Central memory CD8-positive, alpha-beta T cell (primary cell): Measurements from ENCODE around the gene RAB18.
"Not testable (repeated sequence)": the region's sequence is repeated elsewhere in the genome, so short reads cannot be mapped to it uniquely, and the experiment has no call there.

Experiments
- ATAC-seq: fragments of 150-1000 bp; cut with Tn5 transposase; replicated peaks from 2 replicates; pipeline ENCODE4 v1.10.0; 2022; ENCODE audit warnings: mild to moderate bottlenecking, moderate FRiP score, moderate number of reproducible peaks; ENCODE audit not compliant: poor library complexity, severe bottlenecking; ENCODE audit errors: extremely low read depth
- DNase-seq, 2 donors: peaks; one replicate each; pipeline ENCODE4 v3.0.0; 2021; ENCODE audit warnings: low spot score in 2 of 2
- H3K27ac Mint-ChIP-seq: one replicate; pipeline ENCODE4 v1.8.0; 2022; ENCODE audit warnings: low read depth, mild to moderate bottlenecking, moderate library complexity, mixed read lengths
- H3K27me3 Mint-ChIP-seq: one replicate; pipeline ENCODE4 v1.8.0; 2022; ENCODE audit warnings: mixed read lengths
- H3K36me3 Mint-ChIP-seq: one replicate; pipeline ENCODE4 v1.8.0; 2022; ENCODE audit warnings: mild to moderate bottlenecking, moderate library complexity, mixed read lengths; ENCODE audit not compliant: insufficient read depth
- H3K4me1 Mint-ChIP-seq: one replicate; pipeline ENCODE4 v1.8.0; 2022; ENCODE audit warnings: mixed read lengths
- H3K4me3 Mint-ChIP-seq: one replicate; pipeline ENCODE4 v1.8.0; 2022; ENCODE audit warnings: mild to moderate bottlenecking, moderate library complexity, mixed read lengths
- H3K9me3 Mint-ChIP-seq: one replicate; pipeline ENCODE4 v1.8.0; 2022; ENCODE audit warnings: mixed read lengths

RAB18 gene

GRCh38 chr10:27482984-27483956 is 20.8 kb upstream of the RAB18 start:
- no peaks in the 10 kb centered on the region for H3K9me3 Mint-ChIP-seq

GRCh38 chr10:27485368-27485767 is 18.7 kb upstream of the RAB18 start:
- DNase-seq (no peak), ATAC-seq (no peak)
- H3K27me3 Mint-ChIP-seq = peaks cover 74% of the 10 kb centered on the region
- H3K9me3 Mint-ChIP-seq = no peaks in the 10 kb centered on the region
- no peak overlapping the region for H3K27ac Mint-ChIP-seq
- H3K4me3 Mint-ChIP-seq = no peak overlapping the region
- H3K36me3 Mint-ChIP-seq = no peaks in the 10 kb centered on the region
- no peaks in the 10 kb centered on the region for H3K4me1 Mint-ChIP-seq

More at GRCh38 chr10:27482984-27483956, 20.8 kb upstream of the RAB18 start:
- Mint-ChIP-seq H3K27me3 (peaks cover 71% of the 10 kb centered on the region), H3K4me1 (no peaks in the 10 kb centered on the region), H3K4me3 (no peak overlapping the region), H3K36me3 (no peaks in the 10 kb centered on the region), H3K27ac (no peak overlapping the region)
- ATAC-seq (no peak), DNase-seq (no peak)

- DNase-seq (no peak), ATAC-seq (no peak)
- Mint-ChIP-seq H3K9me3 (peaks cover 6% of the 10 kb centered on the region), H3K27me3 (peaks cover 79% of the 10 kb centered on the region), H3K27ac (no peak overlapping the region), H3K4me1 (no peaks in the 10 kb centered on the region), H3K4me3 (no peak overlapping the region), H3K36me3 (no peaks in the 10 kb centered on the region)
Measured at GRCh38 chr10:27485986-27486385, 18.1 kb upstream of the RAB18 start.

GRCh38 chr10:27490807-27491206 is 13.3 kb upstream of the RAB18 start:
- DNase-seq (no peak), ATAC-seq (no peak)
- Mint-ChIP-seq H3K27ac (no peak overlapping the region), H3K4me1 (no peaks in the 10 kb centered on the region), H3K27me3 (peaks cover 90% of the 10 kb centered on the region), H3K4me3 (no peak overlapping the region), H3K36me3 (no peaks in the 10 kb centered on the region), H3K9me3 (peaks cover 10% of the 10 kb centered on the region)

GRCh38 chr10:27494116-27494805 is 9.8 kb upstream of the RAB18 start:
- ATAC-seq (no peak), DNase-seq (no peak)
- no peaks in the 10 kb centered on the region for H3K4me1 Mint-ChIP-seq
- H3K4me3 Mint-ChIP-seq = no peak overlapping the region
- H3K36me3 Mint-ChIP-seq = no peaks in the 10 kb centered on the region
- peaks cover 10% of the 10 kb centered on the region for H3K9me3 Mint-ChIP-seq
- H3K27ac Mint-ChIP-seq = no peak overlapping the region
- H3K27me3 Mint-ChIP-seq = peaks cover 74% of the 10 kb centered on the region

- Mint-ChIP-seq H3K27me3 (peaks cover 59% of the 10 kb centered on the region), H3K4me3 (no peak overlapping the region), H3K4me1 (no peaks in the 10 kb centered on the region), H3K36me3 (no peaks in the 10 kb centered on the region), H3K27ac (no peak overlapping the region), H3K9me3 (peaks cover 2% of the 10 kb centered on the region)
- ATAC-seq = no peak
- DNase-seq = no peak
Measured at GRCh38 chr10:27496137-27496536, 8.0 kb upstream of the RAB18 start.

- H3K27me3 Mint-ChIP-seq = peaks cover 20% of the 10 kb centered on the region
- H3K4me1 Mint-ChIP-seq = peaks cover 20% of the 10 kb centered on the region
- ATAC-seq (no peak), DNase-seq (no peak)
- no peaks in the 10 kb centered on the region for H3K9me3 Mint-ChIP-seq
- no peak overlapping the region for H3K27ac Mint-ChIP-seq
- no peak overlapping the region for H3K4me3 Mint-ChIP-seq
- peaks cover 16% of the 10 kb centered on the region for H3K36me3 Mint-ChIP-seq
Measured at GRCh38 chr10:27500096-27500495, 4.0 kb upstream of the RAB18 start.

GRCh38 chr10:27500886-27501285 is 3.2 kb upstream of the RAB18 start:
- Mint-ChIP-seq H3K27ac (no peak overlapping the region), H3K36me3 (peaks cover 19% of the 10 kb centered on the region), H3K27me3 (peaks cover 18% of the 10 kb centered on the region), H3K4me1 (peaks cover 25% of the 10 kb centered on the region), H3K9me3 (no peaks in the 10 kb centered on the region), H3K4me3 (no peak overlapping the region)
- ATAC-seq = no peak
- no peak for DNase-seq

GRCh38 chr10:27503498-27504006 is 552 bp upstream of the RAB18 start:
- peaks cover 27% of the 10 kb centered on the region for H3K36me3 Mint-ChIP-seq
- peaks cover 49% of the 10 kb centered on the region for H3K4me1 Mint-ChIP-seq
- peak overlapping the region; percentile 96 for H3K4me3 Mint-ChIP-seq
- DNase-seq (no peak), ATAC-seq (no peak)
- peak overlapping the region; percentile 99 for H3K27ac Mint-ChIP-seq
- peaks cover 5% of the 10 kb centered on the region for H3K27me3 Mint-ChIP-seq
- no peaks in the 10 kb centered on the region for H3K9me3 Mint-ChIP-seq

- H3K4me3 Mint-ChIP-seq = peak overlapping the region; percentile 96
- ATAC-seq (no peak), DNase-seq (no peak)
- H3K4me1 Mint-ChIP-seq = peaks cover 62% of the 10 kb centered on the region
- H3K27ac Mint-ChIP-seq = peak overlapping the region; percentile 99
- H3K36me3 Mint-ChIP-seq = peaks cover 31% of the 10 kb centered on the region
- no peaks in the 10 kb centered on the region for H3K27me3 Mint-ChIP-seq
- H3K9me3 Mint-ChIP-seq = no peaks in the 10 kb centered on the region
Measured at GRCh38 chr10:27504808-27505460, 830 bp downstream of the RAB18 start.

GRCh38 chr10:27505537-27505936 is 1.4 kb downstream of the RAB18 start:
- peak overlapping the region; percentile 96 for H3K4me3 Mint-ChIP-seq
- H3K9me3 Mint-ChIP-seq, ATAC-seq, H3K27me3 Mint-ChIP-seq, DNase-seq: not testable (repeated sequence)
- H3K36me3 Mint-ChIP-seq = peaks cover 36% of the 10 kb centered on the region
- peaks cover 68% of the 10 kb centered on the region for H3K4me1 Mint-ChIP-seq
- peak overlapping the region; percentile 38 for H3K27ac Mint-ChIP-seq

- no peak for DNase-seq
- no peak for ATAC-seq
- Mint-ChIP-seq H3K36me3 (peaks cover 40% of the 10 kb centered on the region), H3K4me1 (peaks cover 68% of the 10 kb centered on the region), H3K4me3 (peak overlapping the region; percentile 96), H3K27me3 (no peaks in the 10 kb centered on the region), H3K27ac (peak overlapping the region; percentile 38), H3K9me3 (no peaks in the 10 kb centered on the region)
Measured at GRCh38 chr10:27506280-27506679, 2.2 kb downstream of the RAB18 start.
